Suprapubic skin (tissue), 4 donors: Measurements from ENCODE around the gene SLC25A19.

ENCODE experiments used
- CTCF ChIP-seq, 2 donors: fragments of 200-600 bp in 1 of 2; fragments of 450-650 bp in 1 of 2; sonication (generic) in 1 of 2; IDR thresholded peaks; one replicate each; pipeline ENCODE4 v1.5.1; 2016 to 2019; ENCODE audit warnings: antibody characterized with exemption in 2 of 2, mild to moderate bottlenecking in 1 of 2, moderate library complexity in 1 of 2
- POLR2A ChIP-seq, 2 donors: fragments of 450-650 bp; IDR thresholded peaks; one replicate each; pipeline ENCODE4 v1.6.1; 2017; ENCODE audit warnings: antibody characterized with exemption in 2 of 2, mild to moderate bottlenecking in 2 of 2, moderate library complexity in 2 of 2
- POLR2AphosphoS5 ChIP-seq, 3 donors: sonication (generic); formaldehyde crosslinking; IDR thresholded peaks; one replicate each; pipeline ENCODE4 v1.6.1; 2017; ENCODE audit warnings: antibody characterized with exemption in 3 of 3

DNA sequence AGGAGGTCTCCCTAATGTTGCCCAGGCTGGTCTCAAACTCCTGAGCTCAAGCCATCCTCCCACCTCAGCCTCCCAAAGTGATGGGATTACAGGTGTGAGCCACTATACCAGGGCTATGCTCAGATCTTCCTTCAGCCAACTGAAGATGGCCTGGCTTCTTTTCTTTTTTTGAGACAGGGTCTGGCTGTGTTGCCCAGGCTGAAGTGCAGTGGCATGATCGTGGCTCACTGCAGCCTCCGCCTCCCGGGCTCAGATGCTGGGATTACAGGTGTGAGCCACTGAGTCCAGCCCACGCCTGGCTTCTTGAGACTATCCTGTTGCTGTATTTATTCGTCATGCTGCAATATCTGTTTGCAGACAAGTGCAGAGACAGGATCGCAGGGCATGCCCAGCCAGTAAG is 4.1 kb downstream of the SLC25A19 start:
- no peak for TF ChIP-seq CTCF (IDR thresholded peaks at IDR 0.05)
- no peak for TF ChIP-seq POLR2A (IDR thresholded peaks at IDR 0.05)
- TF ChIP-seq POLR2AphosphoS5 (IDR thresholded peaks at IDR 0.05) = no peak
